Right renal pelvis (tissue), 4 donors: ENCODE results near the gene TXNDC15. TPM values are rescaled to one million over a fixed set of nuclear protein-coding genes. Genes with fewer than 3 reads are reported as not detected.

ENCODE experiments used
- DNase-seq, 4 donors: peaks; one replicate each; pipeline ENCODE4 v3.0.0-alpha.2; 2013; ENCODE audit warnings: low read depth in 4 of 4, low spot score in 3 of 4, missing footprints in 1 of 4
- polyA plus RNA-seq, 4 donors: library from polyadenylated mRNA; unstranded; fragments of 120-200 nt; gene quantifications; one replicate each; pipeline ENCODE4 v1.2.1, GENCODE V29; 2013; ENCODE audit not compliant: insufficient read length in 4 of 4

Gene TXNDC15
- polyA plus RNA-seq, 4 donors = 80.1 to 98.4 (median 95.5) TPM

GRCh38 chr5:134913254-134913653, 39.1 kb downstream of the TXNDC15 start:
- DNase-seq = no peak

- no peak for DNase-seq
Measured at GRCh38 chr5:134913795-134914194, 39.6 kb downstream of the TXNDC15 start.

GRCh38 chr5:134917070-134917815, 43.1 kb downstream of the TXNDC15 start:
- DNase-seq = no peak

- DNase-seq = no peak
Measured at GRCh38 chr5:134918861-134919260, 44.7 kb downstream of the TXNDC15 start.

- DNase-seq = no peak
Measured at GRCh38 chr5:134920848-134921575, 46.8 kb downstream of the TXNDC15 start.

- DNase-seq = no peak
Measured at GRCh38 chr5:134932508-134932907, 58.3 kb downstream of the TXNDC15 start.

- DNase-seq = no peak
Measured at GRCh38 chr5:134934202-134934601, 60.0 kb downstream of the TXNDC15 start.

GRCh38 chr5:134935711-134936602, 61.8 kb downstream of the TXNDC15 start:
- DNase-seq = no peak

- DNase-seq = no peak
Measured at GRCh38 chr5:134937526-134937925, 63.4 kb downstream of the TXNDC15 start.

GRCh38 chr5:134938030-134938429, 63.9 kb downstream of the TXNDC15 start:
- DNase-seq = no peak

GRCh38 chr5:134939500-134939899, 65.3 kb downstream of the TXNDC15 start:
- DNase-seq = no peak

GRCh38 chr5:134943547-134943946, 69.4 kb downstream of the TXNDC15 start:
- DNase-seq = no peak

GRCh38 chr5:134944630-134945029, 70.5 kb downstream of the TXNDC15 start:
- DNase-seq = no peak

GRCh38 chr5:134945041-134945440, 70.9 kb downstream of the TXNDC15 start:
- DNase-seq = no peak

- no peak for DNase-seq
Measured at GRCh38 chr5:134948911-134949310, 74.7 kb downstream of the TXNDC15 start.

GRCh38 chr5:134949316-134949715, 75.1 kb downstream of the TXNDC15 start:
- no peak for DNase-seq

Other genes with a start within 250 kb of the TXNDC15 start
- gene SAR1B, start 241.5 kb upstream of the TXNDC15 start, polyA plus RNA-seq = 10 to 100 TPM; 36.0 to 43.4 (median 41.8) TPM
- gene SEC24A, start 225.6 kb upstream of the TXNDC15 start, polyA plus RNA-seq = 10 to 100 TPM; 20.0 to 25.4 (median 24.7) TPM
- 10 to 100 TPM; 67.6 to 86.4 (median 72.2) TPM for gene CAMLG, start 135.8 kb upstream of the TXNDC15 start, polyA plus RNA-seq
- 10 to 100 TPM; 65.2 to 77.7 (median 75.0) TPM for gene DDX46, start 115.6 kb upstream of the TXNDC15 start, polyA plus RNA-seq
- gene C5orf24, start 28.4 kb upstream of the TXNDC15 start, polyA plus RNA-seq = 100 to 1,000 TPM in 3 of 4 donors, 10 to 100 TPM in 1; 99.0 to 131 (median 125) TPM
- gene PCBD2, start 30.8 kb downstream of the TXNDC15 start, polyA plus RNA-seq = 10 to 100 TPM in 3 of 4 donors, 1 to 10 TPM in 1; 9.2 to 14.1 (median 11.6) TPM
- gene CATSPER3, start 93.5 kb downstream of the TXNDC15 start, polyA plus RNA-seq = 1 to 10 TPM in 3 of 4 donors, under 1 TPM in 1; 0.58 to 1.5 (median 1.2) TPM
- gene PITX1, start 159.9 kb downstream of the TXNDC15 start, polyA plus RNA-seq = under 1 TPM in 1 of 4 donors, not detected in 3; 0.05 TPM